Thyroid gland (tissue), 4 donors: ENCODE data around the gene ESR1. TPM values are rescaled to one million over a fixed set of nuclear protein-coding genes. Genes with fewer than 3 reads are reported as not detected.

Experiments
- DNase-seq, 2 donors: peaks; one replicate each; pipeline ENCODE4 v3.0.0-alpha.2; 2019
- H3K27ac ChIP-seq, 3 donors: fragments of 200-600 bp; sonication (generic); 1 replicate in 2 of 3; 2 replicates in 1 of 3; pipeline ENCODE4 v1.5.1; 2016 to 2019; ENCODE audit warnings: mild to moderate bottlenecking in 1 of 3, moderate library complexity in 1 of 3
- H3K27me3 ChIP-seq: fragments of 200-600 bp; sonication (generic); one replicate; pipeline ENCODE4 v1.5.1; 2019
- H3K36me3 ChIP-seq, 2 donors: fragments of 200-600 bp; sonication (generic); one replicate each; pipeline ENCODE4 v1.5.1; 2016 to 2019
- H3K4me1 ChIP-seq, 2 donors: fragments of 200-600 bp; sonication (generic); one replicate each; pipeline ENCODE4 v1.5.1; 2017 to 2019
- H3K4me3 ChIP-seq, 3 donors: fragments of 200-600 bp; sonication (generic); replicated peaks in 1 of 3; 1 replicate in 2 of 3; 2 replicates in 1 of 3; pipeline ENCODE4 v1.5.1; 2016; ENCODE audit warnings: mild to moderate bottlenecking in 1 of 3
- H3K9me3 ChIP-seq: fragments of 200-600 bp; sonication (generic); one replicate; pipeline ENCODE4 v1.5.1; 2017
- POLR2A ChIP-seq, 2 donors: fragments of 450-650 bp; IDR thresholded peaks; one replicate each; pipeline ENCODE4 v1.6.1; 2017; ENCODE audit warnings: antibody characterized with exemption in 2 of 2, mild to moderate bottlenecking in 2 of 2, moderate library complexity in 1 of 2
- WGBS, 2 donors: methylation state at CpG; one replicate each; pipeline ENCODE4 v1.1.5; 2017; 5-methylcytosine and 5-hydroxymethylcytosine counted together
- intact Hi-C: fragments of 100-400 bp; cut with DNase I; formaldehyde crosslinking; loops from one replicate; pipeline ENCODE4 v1.15.1; 2023
- total RNA-seq, 4 donors: library from RNA; depleted of rRNA; stranded (reverse); fragments of >200 nt; gene quantifications; one replicate each; pipeline ENCODE4 v1.2.3, GENCODE V29; 2016
- TF ChIP-seq, protein P1 (sequence below), 6 experiments: fragments of 200-600 bp in 3 of 6; fragments of 450-650 bp in 3 of 6; sonication (generic) in 3 of 6; IDR thresholded peaks; one replicate each; pipeline ENCODE4 v1.5.1; 2016 to 2019; ENCODE audit warnings: antibody characterized with exemption in 6 of 6, mild to moderate bottlenecking in 2 of 6, inconsistent platforms in 1 of 6, moderate library complexity in 1 of 6

Gene ESR1
- total RNA-seq, 4 donors from 2014 or later: 3.2 to 4.7 (median 3.6) TPM

DNA sequence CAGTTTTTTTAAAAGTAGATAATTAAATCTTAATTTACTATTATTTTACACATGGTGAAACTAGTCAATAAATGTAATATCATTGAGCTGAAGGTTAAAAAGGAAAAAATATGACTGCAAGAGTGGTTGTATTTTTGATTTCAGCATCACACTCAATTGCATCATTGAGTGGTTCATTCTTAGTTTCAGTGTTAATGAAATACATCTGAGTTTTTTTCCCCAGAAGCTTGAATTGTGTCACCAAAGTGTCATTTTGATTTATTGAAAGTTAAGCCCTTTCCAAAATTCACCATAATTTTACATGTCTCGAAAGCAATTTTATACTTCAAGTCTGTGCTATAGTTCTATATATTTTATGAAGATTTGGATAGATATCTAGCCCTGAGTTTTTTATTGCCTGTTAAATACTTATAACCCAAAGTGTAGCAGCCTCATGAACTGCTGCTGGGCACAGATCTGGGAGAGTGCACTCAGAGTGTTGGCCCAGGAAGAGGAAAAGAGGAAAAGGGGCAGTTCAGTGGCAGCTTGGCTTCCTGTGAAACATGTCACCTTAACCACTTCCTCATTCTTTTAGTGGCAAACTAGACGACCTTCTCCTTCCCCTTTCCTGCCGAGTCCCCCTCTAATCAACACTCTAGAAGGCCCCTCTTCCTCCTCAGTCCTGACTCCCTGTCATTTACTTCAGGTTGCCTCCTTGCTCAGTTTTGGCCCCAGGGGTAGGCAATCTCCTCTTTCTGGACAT lies 140.7 kb downstream of the ESR1 start:
- TF ChIP-seq POLR2A (IDR thresholded peaks at IDR 0.05): no peak
- TF ChIP-seq, protein P1, sequence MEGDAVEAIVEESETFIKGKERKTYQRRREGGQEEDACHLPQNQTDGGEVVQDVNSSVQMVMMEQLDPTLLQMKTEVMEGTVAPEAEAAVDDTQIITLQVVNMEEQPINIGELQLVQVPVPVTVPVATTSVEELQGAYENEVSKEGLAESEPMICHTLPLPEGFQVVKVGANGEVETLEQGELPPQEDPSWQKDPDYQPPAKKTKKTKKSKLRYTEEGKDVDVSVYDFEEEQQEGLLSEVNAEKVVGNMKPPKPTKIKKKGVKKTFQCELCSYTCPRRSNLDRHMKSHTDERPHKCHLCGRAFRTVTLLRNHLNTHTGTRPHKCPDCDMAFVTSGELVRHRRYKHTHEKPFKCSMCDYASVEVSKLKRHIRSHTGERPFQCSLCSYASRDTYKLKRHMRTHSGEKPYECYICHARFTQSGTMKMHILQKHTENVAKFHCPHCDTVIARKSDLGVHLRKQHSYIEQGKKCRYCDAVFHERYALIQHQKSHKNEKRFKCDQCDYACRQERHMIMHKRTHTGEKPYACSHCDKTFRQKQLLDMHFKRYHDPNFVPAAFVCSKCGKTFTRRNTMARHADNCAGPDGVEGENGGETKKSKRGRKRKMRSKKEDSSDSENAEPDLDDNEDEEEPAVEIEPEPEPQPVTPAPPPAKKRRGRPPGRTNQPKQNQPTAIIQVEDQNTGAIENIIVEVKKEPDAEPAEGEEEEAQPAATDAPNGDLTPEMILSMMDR (IDR thresholded peaks at IDR 0.05): no peak
- WGBS, 2 donors: 25 to 47% methylated on average over 3 of the region's 3 CpGs
- H3K27ac ChIP-seq: no peak overlapping the region

DNA sequence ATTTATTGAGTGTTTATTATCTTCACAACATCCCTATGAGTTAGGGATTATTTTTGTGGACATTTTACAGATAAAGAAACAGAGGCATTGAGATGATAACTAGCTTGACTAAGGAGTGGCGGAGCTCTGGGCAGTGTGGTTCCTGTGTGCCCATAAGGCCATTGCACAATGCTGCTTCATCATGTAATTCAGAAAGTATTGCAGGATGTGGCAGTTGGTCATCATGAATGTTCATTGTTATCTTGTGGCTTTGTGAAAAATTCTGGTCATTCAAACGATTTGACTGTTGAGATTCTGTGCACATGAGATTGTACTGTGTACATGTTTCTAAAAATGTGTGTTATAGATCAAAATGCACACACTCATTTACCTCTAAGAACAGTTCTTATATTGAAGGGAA lies 150.8 kb downstream of the ESR1 start:
- 84 to 86% methylated on average over 2 of the region's 2 CpGs for WGBS, 2 donors
- Histone ChIP-seq H3K4me1 (no peaks in the 10 kb centered on the region), H3K9me3 (no peaks in the 10 kb centered on the region), H3K36me3 (no peaks in the 10 kb centered on the region), H3K27ac (no peak overlapping the region), H3K27me3 (no peaks in the 10 kb centered on the region), H3K4me3 (no peak overlapping the region)
- intact Hi-C loops: no loop called here
- no peak for DNase-seq
- no peak for TF ChIP-seq POLR2A (IDR thresholded peaks at IDR 0.05)
- TF ChIP-seq, protein P1 (IDR thresholded peaks at IDR 0.05): no peak

More for the DNA sequence above, 140.7 kb downstream of the ESR1 start:
- H3K9me3 ChIP-seq: no peaks in the 10 kb centered on the region
- intact Hi-C loops: no loop called here
- no peaks in the 10 kb centered on the region for H3K36me3 ChIP-seq
- H3K27me3 ChIP-seq: no peaks in the 10 kb centered on the region
- DNase-seq: no peak
- H3K4me1 ChIP-seq: no peaks in the 10 kb centered on the region
- no peak overlapping the region for H3K4me3 ChIP-seq

DNA sequence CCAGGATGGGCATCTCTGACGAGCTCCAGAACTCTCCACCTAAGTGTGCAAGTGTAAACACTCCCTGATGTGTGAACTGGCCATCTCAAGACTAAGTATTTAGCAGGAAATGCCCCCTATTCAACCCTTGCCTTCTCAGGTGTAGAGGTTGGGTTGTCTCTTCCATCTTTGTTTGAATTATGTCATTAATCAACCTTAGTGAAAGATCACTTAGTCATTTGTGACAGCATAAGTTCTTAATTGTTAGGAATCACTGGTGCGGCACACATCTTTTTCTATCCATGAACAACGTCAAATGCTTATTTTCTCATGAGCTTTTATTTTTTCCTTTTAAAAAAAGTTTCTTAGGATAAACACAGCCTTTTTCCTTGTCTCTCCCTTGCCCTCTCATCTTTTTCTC lies 151.6 kb downstream of the ESR1 start:
- Histone ChIP-seq H3K4me3 (no peak overlapping the region), H3K4me1 (no peaks in the 10 kb centered on the region), H3K9me3 (no peaks in the 10 kb centered on the region), H3K27me3 (no peaks in the 10 kb centered on the region), H3K36me3 (no peaks in the 10 kb centered on the region), H3K27ac (no peak overlapping the region)
- no peak for TF ChIP-seq POLR2A (IDR thresholded peaks at IDR 0.05)
- TF ChIP-seq, protein P1 (IDR thresholded peaks at IDR 0.05): no peak
- WGBS, 2 donors: 78 to 79% methylated on average over 3 of the region's 3 CpGs
- no peak for DNase-seq
- intact Hi-C loops: no loop called here

DNA sequence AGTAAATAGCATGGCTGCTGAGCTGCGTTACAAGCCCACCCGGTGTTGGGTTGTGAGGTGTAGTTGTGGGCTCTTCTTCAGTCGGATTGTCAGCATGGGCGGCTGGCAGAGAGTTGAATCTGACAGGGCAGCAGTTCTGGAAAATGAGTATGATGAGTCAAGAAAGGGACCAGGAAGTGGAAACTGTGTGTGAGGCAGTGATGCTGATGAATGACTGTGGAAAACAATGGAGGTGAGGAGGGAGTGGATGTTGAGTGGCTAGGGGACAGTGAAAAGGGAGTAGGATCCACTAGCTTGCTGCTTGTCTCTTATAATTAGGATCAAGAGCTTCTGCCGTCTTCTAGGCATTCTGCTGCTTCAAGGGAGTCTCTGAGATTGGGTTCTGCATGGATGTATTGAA lies 154.3 kb downstream of the ESR1 start:
- Histone ChIP-seq H3K36me3 (no peaks in the 10 kb centered on the region), H3K4me3 (no peak overlapping the region), H3K9me3 (no peaks in the 10 kb centered on the region), H3K4me1 (no peaks in the 10 kb centered on the region), H3K27me3 (no peaks in the 10 kb centered on the region), H3K27ac (no peak overlapping the region)
- no peak for DNase-seq
- TF ChIP-seq POLR2A (IDR thresholded peaks at IDR 0.05): no peak
- TF ChIP-seq, protein P1 (IDR thresholded peaks at IDR 0.05): no peak
- intact Hi-C loops: no loop called here
- WGBS, 2 donors: 55 to 71% methylated on average over 5 of the region's 5 CpGs

DNA sequence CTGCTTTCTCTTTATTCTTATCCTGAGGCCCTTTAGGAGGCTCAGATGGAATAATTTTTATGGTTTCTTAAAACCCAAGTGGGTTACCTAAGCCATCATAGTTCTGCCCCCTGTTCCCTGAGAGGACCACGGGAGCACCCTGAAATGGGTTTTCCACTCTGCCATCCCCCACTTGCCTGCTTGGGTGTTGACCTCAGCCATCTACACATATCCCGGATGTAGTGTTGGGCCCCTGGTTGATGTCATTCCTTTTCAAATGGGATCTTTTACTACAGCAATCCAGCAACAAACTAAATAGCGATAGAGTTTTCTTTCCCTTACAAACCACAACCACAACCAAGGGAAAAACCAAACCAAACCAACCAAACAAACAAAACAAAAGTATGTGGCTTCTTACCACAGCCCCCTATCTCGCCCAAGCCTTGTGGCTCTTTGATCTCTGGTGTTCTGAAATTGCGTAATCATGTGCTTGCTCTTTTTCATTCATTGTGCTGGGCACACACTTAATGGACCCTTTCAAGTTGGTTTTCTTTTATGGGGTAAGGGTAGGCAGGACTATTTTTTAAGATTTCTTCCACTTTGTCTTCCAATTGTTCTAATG lies 154.9 kb downstream of the ESR1 start:
- no peaks in the 10 kb centered on the region for H3K9me3 ChIP-seq
- no peaks in the 10 kb centered on the region for H3K27me3 ChIP-seq
- WGBS, 2 donors: 87 to 93% methylated on average over 5 of the region's 5 CpGs
- TF ChIP-seq POLR2A (IDR thresholded peaks at IDR 0.05): no peak
- TF ChIP-seq, protein P1 (IDR thresholded peaks at IDR 0.05): no peak
- H3K4me3 ChIP-seq: no peak overlapping the region
- H3K27ac ChIP-seq: no peak overlapping the region
- DNase-seq: no peak
- H3K4me1 ChIP-seq: no peaks in the 10 kb centered on the region
- intact Hi-C loops: no loop called here
- no peaks in the 10 kb centered on the region for H3K36me3 ChIP-seq
